ENCODE measurements around the gene FOXL1. TPM values are rescaled to one million over a fixed set of nuclear protein-coding genes. Genes with fewer than 3 reads are reported as not detected.
"Not testable (repeated sequence)": the region's sequence is repeated elsewhere in the genome, so short reads cannot be mapped to it uniquely, and the experiment has no call there.

Gene FOXL1
- total RNA-seq, 1 donor = under 0.01 TPM

- no peak for DNase-seq (ENCODE audit: low read depth in 2 of 3, low spot score in 2 of 3)
Measured at GRCh38 chr16:86579268-86580062, 1.1 kb downstream of the FOXL1 start.

GRCh38 chr16:86580063-86580790, 1.9 kb downstream of the FOXL1 start:
- no peak for DNase-seq (ENCODE audit: low read depth in 2 of 3, low spot score in 2 of 3)

- no peak for DNase-seq (ENCODE audit: low read depth in 2 of 3, low spot score in 2 of 3)
Measured at GRCh38 chr16:86580791-86581170, 2.4 kb downstream of the FOXL1 start.

GRCh38 chr16:86581458-86581857, 3.1 kb downstream of the FOXL1 start:
- DNase-seq (ENCODE audit: low read depth in 2 of 3, low spot score in 2 of 3) = no peak

GRCh38 chr16:86584071-86584685, 5.8 kb downstream of the FOXL1 start:
- DNase-seq (ENCODE audit: low read depth in 2 of 3, low spot score in 2 of 3) = no peak

GRCh38 chr16:86584726-86585721, 6.7 kb downstream of the FOXL1 start:
- DNase-seq (ENCODE audit: low read depth in 2 of 3, low spot score in 2 of 3) = no peak

- DNase-seq (ENCODE audit: low read depth in 2 of 3, low spot score in 2 of 3) = no peak
Measured at GRCh38 chr16:86585821-86586611, 7.7 kb downstream of the FOXL1 start.

GRCh38 chr16:86587487-86587886, 9.1 kb downstream of the FOXL1 start:
- no peak for DNase-seq (ENCODE audit: low read depth in 2 of 3, low spot score in 2 of 3)

- not testable (repeated sequence) for DNase-seq (ENCODE audit: low read depth in 2 of 3, low spot score in 2 of 3)
Measured at GRCh38 chr16:86587955-86588354, 9.6 kb downstream of the FOXL1 start.

GRCh38 chr16:86590501-86591144, 12.3 kb downstream of the FOXL1 start:
- no peak for DNase-seq (ENCODE audit: low read depth in 2 of 3, low spot score in 2 of 3)

GRCh38 chr16:86591270-86591669, 12.9 kb downstream of the FOXL1 start:
- DNase-seq (ENCODE audit: low read depth in 2 of 3, low spot score in 2 of 3) = no peak

GRCh38 chr16:86593913-86594620, 15.7 kb downstream of the FOXL1 start:
- DNase-seq (ENCODE audit: low read depth in 2 of 3, low spot score in 2 of 3) = no peak

GRCh38 chr16:86594721-86595120, 16.4 kb downstream of the FOXL1 start:
- no peak for DNase-seq (ENCODE audit: low read depth in 2 of 3, low spot score in 2 of 3)

GRCh38 chr16:86595983-86596605, 17.7 kb downstream of the FOXL1 start:
- no peak for DNase-seq (ENCODE audit: low read depth in 2 of 3, low spot score in 2 of 3)

GRCh38 chr16:86597126-86597879, 19.0 kb downstream of the FOXL1 start:
- DNase-seq (ENCODE audit: low read depth in 2 of 3, low spot score in 2 of 3) = no peak

- DNase-seq (ENCODE audit: low read depth in 2 of 3, low spot score in 2 of 3) = no peak
Measured at GRCh38 chr16:86597880-86598606, 19.7 kb downstream of the FOXL1 start.
